ENCODE results near the gene RPS23. TPM values are rescaled to one million over a fixed set of nuclear protein-coding genes. Genes with fewer than 3 reads are reported as not detected.
A peak's percentile ranks its signal among the peaks of the same experiment; 100 is the strongest.
"Not testable (repeated sequence)": the region's sequence is repeated elsewhere in the genome, so short reads cannot be mapped to it uniquely, and the experiment has no call there.

Gene RPS23
- total RNA-seq, 1 experiment from 2014 or later, result 2,206 TPM

GRCh38 chr5:82273426-82273825 is 4.7 kb downstream of the RPS23 start:
- H3K27me3 ChIP-seq (ENCODE audit: insufficient read depth, low read length); H2AFZ ChIP-seq (ENCODE audit: low read depth, low read length, poor library complexity, severe bottlenecking); H3K4me3 ChIP-seq (replicated peaks in 1 of 2; ENCODE audit: low read depth in 1 of 2, low read length in 2 of 2); ATAC-seq; H3K4me2 ChIP-seq (ENCODE audit: low read length); H3K9me3 ChIP-seq (ENCODE audit: control insufficient read depth in 1 of 2, insufficient read depth in 1 of 2, low read depth in 1 of 2, low read length in 2 of 2); H4K20me1 ChIP-seq (ENCODE audit: insufficient read depth); H3K9me2 ChIP-seq (ENCODE audit: insufficient read depth); RAD21 ChIA-PET (ENCODE audit: low non-redundant PET in 1 of 2, low total read pairs in 2 of 2, uncharacterized antibody in 2 of 2, unreplicated experiment in 2 of 2); DNase-seq (ENCODE audit: low read depth, low spot score); BruUV-seq (replicated peaks); POLR2A ChIA-PET; intact Hi-C loops (cut with micrococcal nuclease); H3K9ac ChIP-seq (ENCODE audit: low read length): not testable (repeated sequence)
- Histone ChIP-seq H3K79me2 (ENCODE audit: insufficient read depth, low read length) (peaks cover 32% of the 10 kb centered on the region), H3K27ac (ENCODE audit: low read depth, low read length) (peak overlapping the region; percentile 13; the same call in 1 of the 2 replicates), H3K4me1 (ENCODE audit: control insufficient read depth in 1 of 2, insufficient read depth in 2 of 2, low read length in 2 of 2) (peaks cover 0 to 12% of the 10 kb centered on the region in 2 experiments; a peak in 3 of 4 replicates), H3K36me3 (ENCODE audit: control insufficient read depth in 1 of 2, insufficient read depth in 2 of 2, low read length in 2 of 2) (peaks cover 22 to 36% of the 10 kb centered on the region in 2 experiments)
- CTCF ChIA-PET, result interaction anchor here (1.3 kb wide), 1 partner anchor 14 kb away, joined by 4 read pairs; no protein-coding TSS in a partner anchor

GRCh38 chr5:82272571-82273356 is 5.4 kb downstream of the RPS23 start:
- H3K4me3 ChIP-seq (replicated peaks in 1 of 2; ENCODE audit: low read depth in 1 of 2, low read length in 2 of 2); POLR2A ChIA-PET: not testable (repeated sequence)

GRCh38 chr5:82269363-82269762 is 8.8 kb downstream of the RPS23 start:
- ATAC-seq; H3K36me3 ChIP-seq (ENCODE audit: control insufficient read depth in 1 of 2, insufficient read depth in 2 of 2, low read length in 2 of 2); H3K27me3 ChIP-seq (ENCODE audit: insufficient read depth, low read length); BruUV-seq (replicated peaks); H3K4me3 ChIP-seq (replicated peaks in 1 of 2; ENCODE audit: low read depth in 1 of 2, low read length in 2 of 2); H4K20me1 ChIP-seq (ENCODE audit: insufficient read depth); H3K27ac ChIP-seq (ENCODE audit: low read depth, low read length); H3K9me3 ChIP-seq (ENCODE audit: control insufficient read depth in 1 of 2, insufficient read depth in 1 of 2, low read depth in 1 of 2, low read length in 2 of 2); RAD21 ChIA-PET (ENCODE audit: low non-redundant PET in 1 of 2, low total read pairs in 2 of 2, uncharacterized antibody in 2 of 2, unreplicated experiment in 2 of 2); intact Hi-C loops (cut with micrococcal nuclease); H3K9me2 ChIP-seq (ENCODE audit: insufficient read depth); H3K4me1 ChIP-seq (ENCODE audit: control insufficient read depth in 1 of 2, insufficient read depth in 2 of 2, low read length in 2 of 2); DNase-seq (ENCODE audit: low read depth, low spot score); H2AFZ ChIP-seq (ENCODE audit: low read depth, low read length, poor library complexity, severe bottlenecking); POLR2A ChIA-PET; H3K79me2 ChIP-seq (ENCODE audit: insufficient read depth, low read length); H3K4me2 ChIP-seq (ENCODE audit: low read length); H3K9ac ChIP-seq (ENCODE audit: low read length): not testable (repeated sequence)
- CTCF ChIA-PET, result interaction anchor here (1.2 to 1.6 kb wide), 2 partner anchors 10 kb away, joined by 4 to 5 read pairs; no protein-coding TSS in a partner anchor

More at GRCh38 chr5:82272571-82273356, 5.4 kb downstream of the RPS23 start:
- peaks cover 22 to 36% of the 10 kb centered on the region in 2 experiments for H3K36me3 ChIP-seq (ENCODE audit: control insufficient read depth in 1 of 2, insufficient read depth in 2 of 2, low read length in 2 of 2)
- H3K9me3 ChIP-seq (ENCODE audit: control insufficient read depth in 1 of 2, insufficient read depth in 1 of 2, low read depth in 1 of 2, low read length in 2 of 2); DNase-seq (ENCODE audit: low read depth, low spot score); H2AFZ ChIP-seq (ENCODE audit: low read depth, low read length, poor library complexity, severe bottlenecking); H3K27me3 ChIP-seq (ENCODE audit: insufficient read depth, low read length); H3K9me2 ChIP-seq (ENCODE audit: insufficient read depth); H3K4me2 ChIP-seq (ENCODE audit: low read length); BruUV-seq (replicated peaks); intact Hi-C loops (cut with micrococcal nuclease); H4K20me1 ChIP-seq (ENCODE audit: insufficient read depth); RAD21 ChIA-PET (ENCODE audit: low non-redundant PET in 1 of 2, low total read pairs in 2 of 2, uncharacterized antibody in 2 of 2, unreplicated experiment in 2 of 2); H3K27ac ChIP-seq (ENCODE audit: low read depth, low read length); H3K9ac ChIP-seq (ENCODE audit: low read length): not testable (repeated sequence)
- H3K79me2 ChIP-seq (ENCODE audit: insufficient read depth, low read length), result peaks cover 27% of the 10 kb centered on the region
- ATAC-seq, result peak; percentile 28; the same call in 1 of the 2 replicates
- CTCF ChIA-PET, result interaction anchor here (1.3 kb wide), 1 partner anchor 14 kb away, joined by 4 read pairs; no protein-coding TSS in a partner anchor
- H3K4me1 ChIP-seq (ENCODE audit: control insufficient read depth in 1 of 2, insufficient read depth in 2 of 2, low read length in 2 of 2), result peaks cover 0 to 12% of the 10 kb centered on the region in 2 experiments; a peak in 3 of 4 replicates

DNA sequence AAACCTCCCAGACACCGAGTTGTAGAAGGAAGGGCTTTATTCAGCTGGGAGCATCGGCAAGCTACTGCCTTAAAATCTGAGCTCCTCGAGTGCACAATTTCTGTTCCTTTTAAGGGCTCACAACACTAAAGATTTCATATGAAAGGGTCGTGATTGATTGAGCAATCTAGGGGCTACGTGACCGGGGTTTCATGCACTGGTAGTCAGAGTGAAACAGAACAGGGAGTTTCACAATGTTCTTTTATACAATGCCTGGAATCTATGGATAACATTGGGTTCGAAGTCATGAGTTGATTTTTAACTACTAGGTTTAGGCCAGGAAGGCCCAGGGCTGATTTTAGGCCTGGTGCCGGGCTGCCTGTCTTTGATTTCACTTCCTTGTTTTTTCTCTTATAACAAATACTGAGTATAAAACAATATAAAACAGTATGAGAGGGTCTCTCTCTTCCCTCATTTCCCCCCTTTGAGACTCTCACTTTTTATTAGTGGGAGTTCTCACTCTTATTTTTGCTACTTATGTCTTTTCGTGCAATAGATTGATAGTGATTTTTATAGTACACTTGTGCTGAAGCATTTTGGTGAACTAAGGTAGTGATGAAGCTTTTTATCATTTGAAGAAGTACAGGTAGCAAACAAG is 10.7 kb downstream of the RPS23 start:
- H3K27ac ChIP-seq (ENCODE audit: low read depth, low read length); H3K9me2 ChIP-seq (ENCODE audit: insufficient read depth); intact Hi-C loops (cut with micrococcal nuclease); RAD21 ChIA-PET (ENCODE audit: low non-redundant PET in 1 of 2, low total read pairs in 2 of 2, uncharacterized antibody in 2 of 2, unreplicated experiment in 2 of 2); H3K4me3 ChIP-seq (replicated peaks in 1 of 2; ENCODE audit: low read depth in 1 of 2, low read length in 2 of 2); H3K9me3 ChIP-seq (ENCODE audit: control insufficient read depth in 1 of 2, insufficient read depth in 1 of 2, low read depth in 1 of 2, low read length in 2 of 2); CTCF ChIA-PET; H3K9ac ChIP-seq (ENCODE audit: low read length); H2AFZ ChIP-seq (ENCODE audit: low read depth, low read length, poor library complexity, severe bottlenecking); H4K20me1 ChIP-seq (ENCODE audit: insufficient read depth); H3K4me2 ChIP-seq (ENCODE audit: low read length); H3K36me3 ChIP-seq (ENCODE audit: control insufficient read depth in 1 of 2, insufficient read depth in 2 of 2, low read length in 2 of 2); H3K27me3 ChIP-seq (ENCODE audit: insufficient read depth, low read length); DNase-seq (ENCODE audit: low read depth, low spot score); BruUV-seq (replicated peaks); ATAC-seq; H3K4me1 ChIP-seq (ENCODE audit: control insufficient read depth in 1 of 2, insufficient read depth in 2 of 2, low read length in 2 of 2); H3K79me2 ChIP-seq (ENCODE audit: insufficient read depth, low read length); POLR2A ChIA-PET: not testable (repeated sequence)
